OCI-LY7 (cell line): Measurements from ENCODE around the gene DEAF1. TPM values are rescaled to one million over a fixed set of nuclear protein-coding genes. Genes with fewer than 3 reads are reported as not detected.

Experiments used
- BruUV-seq: library from RNA; stranded (reverse); fragments of 400-500 nt; replicated peaks from 2 replicates; lab custom pipeline; 2021; lab: Mats Ljungman, UMichigan
- CTCF ChIA-PET: fragments of 300-600 bp; sonication (Branson Sonifier 250); formaldehyde crosslinking; loops from one replicate; lab custom pipeline; 2022; ENCODE audit warnings: antibody characterized with exemption; ENCODE audit not compliant: unreplicated experiment; lab: Charles Lee
- POLR2A ChIA-PET: fragments of 300-600 bp; sonication (Branson Sonifier 250); formaldehyde crosslinking; loops from one replicate; lab custom pipeline; 2022; ENCODE audit warnings: antibody characterized with exemption; lab: Charles Lee
- DNase-seq: peaks from one replicate; pipeline ENCODE4 v3.0.0-alpha.2; 2015; ENCODE audit warnings: low spot score
- H2AFZ ChIP-seq: fragments of 200-600 bp; sonication (generic), shearing (Covaris generic); 2 replicates; pipeline ENCODE4 v1.6.1; 2014; ENCODE audit warnings: mild to moderate bottlenecking, antibody characterized with exemption, low read length, moderate library complexity
- H3K27ac ChIP-seq: fragments of 200-600 bp; sonication (generic); 2 replicates; pipeline ENCODE4 v1.5.1; 2014; ENCODE audit warnings: mixed run types, low read depth, mild to moderate bottlenecking, moderate library complexity, low read length, inconsistent platforms; ENCODE audit not compliant: poor library complexity, severe bottlenecking
- H3K36me3 ChIP-seq: fragments of 200-600 bp; sonication (generic); 2 replicates; pipeline ENCODE4 v1.6.1; 2014; ENCODE audit warnings: mild to moderate bottlenecking, antibody characterized with exemption, low read length, moderate library complexity, mixed read lengths; ENCODE audit not compliant: insufficient read depth
- H3K4me1 ChIP-seq: fragments of 200-600 bp; sonication (generic); 2 replicates; pipeline ENCODE4 v1.5.1; 2014; ENCODE audit warnings: mild to moderate bottlenecking, low read length; ENCODE audit not compliant: insufficient read depth, poor library complexity, severe bottlenecking
- H3K4me2 ChIP-seq: fragments of 200-600 bp; sonication (generic); 2 replicates; pipeline ENCODE4 v1.6.1; 2014; ENCODE audit warnings: mild to moderate bottlenecking, low read length
- H3K4me3 ChIP-seq: fragments of 200-600 bp; sonication (generic); 2 replicates; pipeline ENCODE4 v1.5.1; 2014; ENCODE audit warnings: mild to moderate bottlenecking, low read depth, low read length; ENCODE audit not compliant: poor library complexity, severe bottlenecking
- H3K79me2 ChIP-seq: fragments of 200-600 bp; sonication (generic); 2 replicates; pipeline ENCODE4 v1.6.1; 2016; ENCODE audit warnings: low read depth, mild to moderate bottlenecking, low read length, moderate library complexity, mixed read lengths; ENCODE audit not compliant: insufficient read depth
- H3K9me2 ChIP-seq: fragments of 200-600 bp; sonication (generic); 2 replicates; pipeline ENCODE4 v1.6.1; 2016; ENCODE audit warnings: mild to moderate bottlenecking, low read length, mixed read lengths; ENCODE audit not compliant: insufficient read depth
- H3K9me3 ChIP-seq: fragments of 200-600 bp; sonication (generic); 2 replicates; pipeline ENCODE4 v1.6.1; 2014; ENCODE audit warnings: mild to moderate bottlenecking, mixed run types, low read length, mixed read lengths
- H4K20me1 ChIP-seq: fragments of 200-600 bp; sonication (generic); 2 replicates; pipeline ENCODE4 v1.6.1; 2014; ENCODE audit warnings: mild to moderate bottlenecking, antibody characterized with exemption, low read length, moderate library complexity, mixed read lengths; ENCODE audit not compliant: insufficient read depth
- EZH2phosphoT487 ChIP-seq: fragments of 200-600 bp; sonication (generic); IDR thresholded peaks from 2 replicates; pipeline ENCODE4 v1.6.1; 2018; ENCODE audit warnings: low read depth, borderline replicate concordance, mild to moderate bottlenecking, mixed run types, antibody characterized with exemption, low read length, moderate library complexity, mixed read lengths
- intact Hi-C: fragments of 100-400 bp; cut with micrococcal nuclease; formaldehyde crosslinking; loops from one replicate; pipeline ENCODE4 v1.10.0; 2022; ENCODE audit not compliant: unreplicated experiment
- total RNA-seq, 2 experiments: library from RNA; depleted of rRNA in 1 of 2; stranded (reverse); fragments of >200 nt in 1 of 2; shearing (Covaris generic) in 1 of 2; gene quantifications; 2 replicates each; pipeline ENCODE4 v1.2.3, GENCODE V29; 2014 to 2022
- TF ChIP-seq, protein P1 (sequence below): fragments of 200-600 bp; sonication (generic); conservative IDR thresholded peaks from 2 replicates; pipeline ENCODE4 v1.5.1; 2014; ENCODE audit warnings: mild to moderate bottlenecking, antibody characterized with exemption, low read length, moderate library complexity, mixed read lengths

DEAF1 gene
- total RNA-seq, 2 experiments from 2014 or later: 42.7 to 66.2 TPM

DNA sequence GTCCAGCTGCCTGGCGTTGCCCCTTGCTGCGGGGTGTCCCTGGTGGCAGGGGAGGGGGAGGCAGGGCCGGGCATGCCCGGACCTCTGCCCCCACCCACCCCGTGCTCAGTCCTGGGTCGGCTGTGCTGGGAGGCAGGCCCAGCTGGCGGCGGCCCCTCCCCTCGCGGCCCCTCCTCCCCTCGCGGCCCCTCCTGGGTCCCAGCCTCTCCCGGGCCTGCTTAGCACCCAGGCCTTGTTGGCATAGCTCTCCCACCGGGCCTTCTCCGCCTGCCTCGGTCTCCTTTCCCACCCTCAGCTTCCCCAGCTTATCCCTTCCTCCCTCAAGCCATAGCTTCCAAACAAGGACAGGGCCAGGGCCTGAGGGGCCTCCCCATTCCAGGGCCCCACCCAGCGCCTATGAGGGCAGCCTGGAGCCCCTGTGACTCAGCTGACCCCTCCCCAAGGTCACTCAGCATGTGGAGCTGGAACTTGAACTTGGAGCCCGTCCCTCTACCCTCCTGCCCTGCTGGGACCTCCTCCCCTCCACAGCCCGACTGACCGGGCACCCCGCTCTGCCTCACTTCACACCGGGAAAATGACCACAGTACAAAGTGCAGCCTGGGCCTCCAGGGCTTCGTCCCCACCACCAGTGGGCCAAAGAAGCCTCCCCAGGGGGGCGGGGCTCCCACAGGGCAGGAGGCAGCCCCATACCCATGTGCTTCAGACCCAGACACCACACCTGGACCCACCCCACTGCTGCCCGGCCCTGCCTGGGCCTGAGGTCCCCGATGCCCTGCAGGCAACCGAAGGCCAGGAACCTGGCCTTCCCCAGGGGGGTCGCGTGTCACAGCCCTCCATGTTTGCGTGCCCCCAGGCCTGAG, 12.2 kb upstream of the DEAF1 start:
- intact Hi-C loops: no loop called here
- H3K36me3 ChIP-seq: peaks cover 2% of the 10 kb centered on the region; the same call in 1 of the 2 replicates
- TF ChIP-seq, protein P1, sequence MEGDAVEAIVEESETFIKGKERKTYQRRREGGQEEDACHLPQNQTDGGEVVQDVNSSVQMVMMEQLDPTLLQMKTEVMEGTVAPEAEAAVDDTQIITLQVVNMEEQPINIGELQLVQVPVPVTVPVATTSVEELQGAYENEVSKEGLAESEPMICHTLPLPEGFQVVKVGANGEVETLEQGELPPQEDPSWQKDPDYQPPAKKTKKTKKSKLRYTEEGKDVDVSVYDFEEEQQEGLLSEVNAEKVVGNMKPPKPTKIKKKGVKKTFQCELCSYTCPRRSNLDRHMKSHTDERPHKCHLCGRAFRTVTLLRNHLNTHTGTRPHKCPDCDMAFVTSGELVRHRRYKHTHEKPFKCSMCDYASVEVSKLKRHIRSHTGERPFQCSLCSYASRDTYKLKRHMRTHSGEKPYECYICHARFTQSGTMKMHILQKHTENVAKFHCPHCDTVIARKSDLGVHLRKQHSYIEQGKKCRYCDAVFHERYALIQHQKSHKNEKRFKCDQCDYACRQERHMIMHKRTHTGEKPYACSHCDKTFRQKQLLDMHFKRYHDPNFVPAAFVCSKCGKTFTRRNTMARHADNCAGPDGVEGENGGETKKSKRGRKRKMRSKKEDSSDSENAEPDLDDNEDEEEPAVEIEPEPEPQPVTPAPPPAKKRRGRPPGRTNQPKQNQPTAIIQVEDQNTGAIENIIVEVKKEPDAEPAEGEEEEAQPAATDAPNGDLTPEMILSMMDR: no peak
- no peak for TF ChIP-seq EZH2phosphoT487
- CTCF ChIA-PET: no interaction called here
- H4K20me1 ChIP-seq: no peaks in the 10 kb centered on the region
- no peak overlapping the region for H2AFZ ChIP-seq
- BruUV-seq: no TSS peak
- POLR2A ChIA-PET: no interaction called here
- H3K9me2 ChIP-seq: no peaks in the 10 kb centered on the region
- no peaks in the 10 kb centered on the region for H3K79me2 ChIP-seq
- no peak for DNase-seq
- H3K9me3 ChIP-seq: no peaks in the 10 kb centered on the region
- no peak overlapping the region for H3K4me2 ChIP-seq
- H3K4me1 ChIP-seq: no peaks in the 10 kb centered on the region
- no peak overlapping the region for H3K27ac ChIP-seq
- no peak overlapping the region for H3K4me3 ChIP-seq

DNA sequence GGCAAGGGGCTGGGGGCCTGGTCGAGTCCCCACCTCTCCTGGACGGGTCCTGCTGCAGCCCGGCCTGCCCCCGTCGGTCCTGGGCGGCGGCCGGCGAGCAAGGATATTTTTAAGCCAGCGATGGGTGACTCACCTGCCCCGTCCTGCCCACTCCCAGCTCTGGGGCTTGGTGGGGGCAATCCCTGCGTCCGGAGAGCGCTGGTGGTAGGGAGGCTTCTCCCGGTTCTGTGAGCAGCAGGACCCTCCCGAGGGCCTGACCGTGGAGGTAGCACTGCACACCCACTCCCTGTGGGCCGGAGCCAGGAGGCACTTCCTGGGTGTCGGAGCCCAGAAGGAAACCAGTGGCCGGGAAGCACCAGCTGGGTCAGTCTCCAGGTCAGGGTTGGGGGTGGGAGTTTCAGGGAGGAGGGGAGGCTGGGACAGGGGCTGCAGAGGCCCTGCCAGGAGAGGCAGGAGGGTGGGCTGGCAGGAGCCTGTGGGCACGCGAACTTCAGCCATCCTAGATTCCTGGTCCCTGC, 11.5 kb upstream of the DEAF1 start:
- no peaks in the 10 kb centered on the region for H3K4me1 ChIP-seq
- H4K20me1 ChIP-seq: no peaks in the 10 kb centered on the region
- no peak overlapping the region for H2AFZ ChIP-seq
- peaks cover 3% of the 10 kb centered on the region; the same call in 1 of the 2 replicates for H3K36me3 ChIP-seq
- no peaks in the 10 kb centered on the region for H3K79me2 ChIP-seq
- intact Hi-C loops: no loop called here
- no peak for DNase-seq
- H3K9me3 ChIP-seq: no peaks in the 10 kb centered on the region
- CTCF ChIA-PET: no interaction called here
- no peak overlapping the region for H3K27ac ChIP-seq
- H3K4me3 ChIP-seq: no peak overlapping the region
- no peak overlapping the region for H3K4me2 ChIP-seq
- no TSS peak for BruUV-seq
- POLR2A ChIA-PET: no interaction called here
- no peaks in the 10 kb centered on the region for H3K9me2 ChIP-seq
- TF ChIP-seq, protein P1: no peak
- no peak for TF ChIP-seq EZH2phosphoT487
